ENCODE measurements around the gene INPP5E. TPM values are rescaled to one million over a fixed set of nuclear protein-coding genes. Genes with fewer than 3 reads are reported as not detected.

INPP5E gene
- total and polyA plus RNA-seq, 2 donors (not counting 1 experiment from before 2014, with no cell fraction given) = 31.0 to 33.1 TPM

DNA sequence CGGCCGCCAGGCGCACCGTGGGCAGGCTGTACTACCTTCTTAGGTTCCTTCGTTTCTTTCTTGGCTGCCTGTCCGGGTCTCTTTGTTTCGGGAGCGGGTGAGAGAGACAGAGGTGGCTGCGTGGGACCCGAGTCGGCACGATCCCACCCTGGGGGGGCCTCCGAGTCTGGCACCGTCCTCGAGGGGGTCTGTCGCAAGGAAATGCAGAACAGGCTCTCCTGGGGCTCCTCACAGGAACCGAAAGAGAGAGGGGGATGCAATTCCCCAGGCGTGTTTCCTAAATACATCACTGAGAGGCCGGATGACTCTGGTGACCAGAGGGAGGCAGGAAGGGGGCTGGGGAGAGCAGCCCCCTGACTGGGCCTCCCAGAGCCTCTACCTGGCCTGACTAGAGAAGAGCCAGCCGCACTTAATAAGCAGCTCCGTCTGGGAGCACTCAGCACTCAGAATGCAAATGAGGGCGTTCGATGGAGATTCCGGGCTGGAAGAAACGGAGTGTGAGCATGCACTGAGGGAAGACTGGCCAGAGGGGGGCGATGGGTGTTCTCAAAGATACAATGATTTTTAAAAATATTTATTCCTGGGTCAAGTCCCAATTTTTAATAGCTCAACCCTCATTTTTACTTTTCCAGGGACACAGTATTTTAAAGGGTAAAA lies 11.7 kb upstream of the INPP5E start:
- H4K20me1 ChIP-seq (ENCODE audit: control insufficient read depth, insufficient read depth, low read length, poor library complexity, severe bottlenecking) = peaks cover 14% of the 10 kb centered on the region
- H3K79me2 ChIP-seq (ENCODE audit: control insufficient read depth, insufficient read depth, low read length) = peaks cover 15% of the 10 kb centered on the region
- H3K4me1 Mint-ChIP-seq = peaks cover 2% of the 10 kb centered on the region
- no peak overlapping the region for H2AFZ ChIP-seq (ENCODE audit: insufficient read depth, low read depth, low read length, poor library complexity, severe bottlenecking)
- ATAC-seq (ENCODE audit: low read depth) (no peak), DNase-seq (no peak)
- no peak overlapping the region for H3K4me3 ChIP-seq (ENCODE audit: control extremely low read depth in 1 of 5, extremely low read depth in 1 of 5, insufficient read depth in 1 of 5, low read depth in 2 of 5, low read length in 4 of 5)
- ChIA-PET CTCF (no interaction called here), POLR2A (no interaction called here)
- H3K36me3 ChIP-seq (replicated peaks in 1 of 2; ENCODE audit: control extremely low read depth in 1 of 2, control insufficient read depth in 1 of 2, extremely low read depth in 1 of 2, insufficient read depth in 2 of 2, low read length in 1 of 2) = peaks cover 4 to 81% of the 10 kb centered on the region in 2 experiments
- no peaks in the 10 kb centered on the region for H3K4me1 ChIP-seq (ENCODE audit: control insufficient read depth in 2 of 2, insufficient read depth in 2 of 2, low read length in 2 of 2)
- no peaks in the 10 kb centered on the region for H3K27me3 ChIP-seq (replicated peaks in 1 of 4; ENCODE audit: control extremely low read depth in 1 of 4, control insufficient read depth in 3 of 4, insufficient read depth in 4 of 4, low read length in 3 of 4)
- H3K4me3 Mint-ChIP-seq = no peak overlapping the region
- H3K9me3 ChIP-seq (ENCODE audit: control extremely low read depth in 1 of 3, control insufficient read depth in 2 of 3, insufficient read depth in 1 of 3, low read length in 2 of 3) = no peaks in the 10 kb centered on the region
- H3K27me3 Mint-ChIP-seq = no peaks in the 10 kb centered on the region
- no peak overlapping the region for H3K27ac ChIP-seq (ENCODE audit: low read length in 2 of 2)
- TF ChIP-seq, protein P1, sequence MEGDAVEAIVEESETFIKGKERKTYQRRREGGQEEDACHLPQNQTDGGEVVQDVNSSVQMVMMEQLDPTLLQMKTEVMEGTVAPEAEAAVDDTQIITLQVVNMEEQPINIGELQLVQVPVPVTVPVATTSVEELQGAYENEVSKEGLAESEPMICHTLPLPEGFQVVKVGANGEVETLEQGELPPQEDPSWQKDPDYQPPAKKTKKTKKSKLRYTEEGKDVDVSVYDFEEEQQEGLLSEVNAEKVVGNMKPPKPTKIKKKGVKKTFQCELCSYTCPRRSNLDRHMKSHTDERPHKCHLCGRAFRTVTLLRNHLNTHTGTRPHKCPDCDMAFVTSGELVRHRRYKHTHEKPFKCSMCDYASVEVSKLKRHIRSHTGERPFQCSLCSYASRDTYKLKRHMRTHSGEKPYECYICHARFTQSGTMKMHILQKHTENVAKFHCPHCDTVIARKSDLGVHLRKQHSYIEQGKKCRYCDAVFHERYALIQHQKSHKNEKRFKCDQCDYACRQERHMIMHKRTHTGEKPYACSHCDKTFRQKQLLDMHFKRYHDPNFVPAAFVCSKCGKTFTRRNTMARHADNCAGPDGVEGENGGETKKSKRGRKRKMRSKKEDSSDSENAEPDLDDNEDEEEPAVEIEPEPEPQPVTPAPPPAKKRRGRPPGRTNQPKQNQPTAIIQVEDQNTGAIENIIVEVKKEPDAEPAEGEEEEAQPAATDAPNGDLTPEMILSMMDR (IDR thresholded peaks at IDR 0.05) = no peak
- no peak overlapping the region for H3K4me2 ChIP-seq (replicated peaks; ENCODE audit: low read depth, low read length, poor library complexity, severe bottlenecking)
- H3K9me3 Mint-ChIP-seq (ENCODE audit: insufficient read depth) = no peaks in the 10 kb centered on the region
- 96% methylated on average over 21 of the region's 26 CpGs for WGBS (ENCODE audit: insufficient coverage)
- H3K27ac Mint-ChIP-seq = no peak overlapping the region
- intact Hi-C loops (cut with micrococcal nuclease) = no loop called here
- H3K9ac ChIP-seq (ENCODE audit: low read length) = no peak overlapping the region

DNA sequence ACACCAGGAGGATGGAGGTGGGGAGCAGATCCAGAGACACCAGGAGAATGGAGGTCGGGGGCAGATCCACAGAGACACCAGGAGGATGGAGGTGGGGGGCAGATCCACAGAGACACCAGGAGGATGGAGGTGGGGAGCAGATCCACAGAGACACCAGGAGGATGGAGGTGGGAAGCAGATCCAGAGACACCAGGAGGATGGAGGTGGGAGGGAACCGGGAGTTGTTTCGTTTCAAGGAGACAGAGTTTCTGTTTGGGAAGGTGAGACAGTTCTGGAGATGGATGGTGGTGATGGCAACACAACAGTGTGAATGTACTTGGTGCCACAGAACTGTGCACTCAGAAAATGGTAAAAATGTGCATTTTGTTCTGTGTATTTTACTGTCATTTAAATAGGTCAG lies 9.0 kb upstream of the INPP5E start:
- Mint-ChIP-seq H3K4me1 (peaks cover 2% of the 10 kb centered on the region), H3K4me3 (no peak overlapping the region), H3K27ac (no peak overlapping the region), H3K27me3 (no peaks in the 10 kb centered on the region), H3K9me3 (ENCODE audit: insufficient read depth) (no peaks in the 10 kb centered on the region)
- Histone ChIP-seq H2AFZ (ENCODE audit: insufficient read depth, low read depth, low read length, poor library complexity, severe bottlenecking) (no peak overlapping the region), H3K9me3 (ENCODE audit: control extremely low read depth in 1 of 3, control insufficient read depth in 2 of 3, insufficient read depth in 1 of 3, low read length in 2 of 3) (no peaks in the 10 kb centered on the region), H3K27ac (ENCODE audit: low read length in 2 of 2) (no peak overlapping the region), H3K4me1 (ENCODE audit: control insufficient read depth in 2 of 2, insufficient read depth in 2 of 2, low read length in 2 of 2) (no peaks in the 10 kb centered on the region), H3K4me3 (ENCODE audit: control extremely low read depth in 1 of 5, extremely low read depth in 1 of 5, insufficient read depth in 1 of 5, low read depth in 2 of 5, low read length in 4 of 5) (no peak overlapping the region), H3K4me2 (replicated peaks; ENCODE audit: low read depth, low read length, poor library complexity, severe bottlenecking) (no peak overlapping the region), H3K27me3 (replicated peaks in 1 of 4; ENCODE audit: control extremely low read depth in 1 of 4, control insufficient read depth in 3 of 4, insufficient read depth in 4 of 4, low read length in 3 of 4) (no peaks in the 10 kb centered on the region), H3K79me2 (ENCODE audit: control insufficient read depth, insufficient read depth, low read length) (peaks cover 10% of the 10 kb centered on the region), H4K20me1 (ENCODE audit: control insufficient read depth, insufficient read depth, low read length, poor library complexity, severe bottlenecking) (peaks cover 25% of the 10 kb centered on the region), H3K36me3 (replicated peaks in 1 of 2; ENCODE audit: control extremely low read depth in 1 of 2, control insufficient read depth in 1 of 2, extremely low read depth in 1 of 2, insufficient read depth in 2 of 2, low read length in 1 of 2) (peaks cover 6 to 77% of the 10 kb centered on the region in 2 experiments), H3K9ac (ENCODE audit: low read length) (no peak overlapping the region)
- ATAC-seq (ENCODE audit: low read depth) (no peak), DNase-seq (no peak)
- ChIA-PET POLR2A (interaction anchor here (0.9 kb wide), 1 partner anchor 176 kb away, joined by 3 read pairs; no protein-coding TSS in a partner anchor), CTCF (no interaction called here)
- WGBS (ENCODE audit: insufficient coverage) = 85% methylated on average over 3 of the region's 3 CpGs
- no peak for TF ChIP-seq EZH2 (IDR thresholded peaks at IDR 0.05; ENCODE audit: borderline replicate concordance, insufficient read depth, low read depth, low read length, poor library complexity, severe bottlenecking)
- TF ChIP-seq, protein P1 (IDR thresholded peaks at IDR 0.05) = no peak
- intact Hi-C loops (cut with micrococcal nuclease) = no loop called here
